GM19240 (cell line): ENCODE data around the gene LGR5.

Experiments
- DNase-seq: peaks from one replicate; pipeline ENCODE4 v3.0.0; 2011; ENCODE audit warnings: low spot score; ENCODE audit not compliant: insufficient read length

Gene LGR5

GRCh38 chr12:71591601-71592000 lies 152.0 kb downstream of the LGR5 start:
- DNase-seq: no peak

GRCh38 chr12:71592841-71593240 lies 153.2 kb downstream of the LGR5 start:
- no peak for DNase-seq

GRCh38 chr12:71594214-71594948 lies 154.8 kb downstream of the LGR5 start:
- no peak for DNase-seq

GRCh38 chr12:71599210-71599609 lies 159.6 kb downstream of the LGR5 start:
- no peak for DNase-seq

GRCh38 chr12:71601546-71601945 lies 161.9 kb downstream of the LGR5 start:
- no peak for DNase-seq

GRCh38 chr12:71602761-71603577 lies 163.4 kb downstream of the LGR5 start:
- no peak for DNase-seq

GRCh38 chr12:71605039-71605438 lies 165.4 kb downstream of the LGR5 start:
- DNase-seq: no peak

- no peak for DNase-seq
Measured at GRCh38 chr12:71607494-71608330, 168.1 kb downstream of the LGR5 start.

- DNase-seq: no peak
Measured at GRCh38 chr12:71610031-71610795, 170.6 kb downstream of the LGR5 start.

- no peak for DNase-seq
Measured at GRCh38 chr12:71621938-71622337, 182.3 kb downstream of the LGR5 start.

GRCh38 chr12:71625476-71625875 lies 185.9 kb downstream of the LGR5 start:
- no peak for DNase-seq

- no peak for DNase-seq
Measured at GRCh38 chr12:71626098-71626497, 186.5 kb downstream of the LGR5 start.

GRCh38 chr12:71626768-71627167 lies 187.2 kb downstream of the LGR5 start:
- no peak for DNase-seq

- no peak for DNase-seq
Measured at GRCh38 chr12:71627438-71628002, 187.9 kb downstream of the LGR5 start.
